Hindlimb muscle (tissue), 1 donor: ENCODE data around the gene GRIP1. TPM values are rescaled to one million over a fixed set of nuclear protein-coding genes. Genes with fewer than 3 reads are reported as not detected.
A peak's percentile ranks its signal among the peaks of the same experiment; 100 is the strongest.

Experiments
- DNase-seq: peaks from one replicate; pipeline ENCODE4 v3.0.0-alpha.2; 2013
- polyA plus RNA-seq: library from polyadenylated mRNA; unstranded; fragments of 120-200 nt; gene quantifications from one replicate; pipeline ENCODE4 v1.2.1, GENCODE V29; 2013; ENCODE audit not compliant: insufficient read length

GRIP1 gene
- polyA plus RNA-seq, 1 donor, result 0.89 TPM

GRCh38 chr12:66447643-66448042 is 231.2 kb downstream of the GRIP1 start:
- DNase-seq, result no peak

- DNase-seq, result no peak
Observed at GRCh38 chr12:66446276-66446675, 232.6 kb downstream of the GRIP1 start.

GRCh38 chr12:66441905-66442559 is 236.8 kb downstream of the GRIP1 start:
- DNase-seq, result no peak

GRCh38 chr12:66438601-66439000 is 240.3 kb downstream of the GRIP1 start:
- no peak for DNase-seq

GRCh38 chr12:66430106-66430505 is 248.8 kb downstream of the GRIP1 start:
- DNase-seq, result no peak

GRCh38 chr12:66428870-66429269 is 250.0 kb downstream of the GRIP1 start:
- no peak for DNase-seq

GRCh38 chr12:66428261-66428660 is 250.6 kb downstream of the GRIP1 start:
- DNase-seq, result no peak

- DNase-seq, result no peak
Observed at GRCh38 chr12:66426696-66427095, 252.2 kb downstream of the GRIP1 start.

- no peak for DNase-seq
Observed at GRCh38 chr12:66423266-66423665, 255.6 kb downstream of the GRIP1 start.

- DNase-seq, result no peak
Observed at GRCh38 chr12:66418908-66419307, 260.0 kb downstream of the GRIP1 start.

- no peak for DNase-seq
Observed at GRCh38 chr12:66417217-66417616, 261.7 kb downstream of the GRIP1 start.

GRCh38 chr12:66409195-66409871 is 269.5 kb downstream of the GRIP1 start:
- DNase-seq, result peak; percentile 58

GRCh38 chr12:66405395-66405794 is 273.5 kb downstream of the GRIP1 start:
- DNase-seq, result no peak

GRCh38 chr12:66403746-66404145 is 275.1 kb downstream of the GRIP1 start:
- no peak for DNase-seq

GRCh38 chr12:66399911-66400306 is 279.0 kb downstream of the GRIP1 start:
- DNase-seq, result no peak

GRCh38 chr12:66398931-66399910 is 279.7 kb downstream of the GRIP1 start:
- DNase-seq, result no peak

GRCh38 chr12:66397574-66398290 is 281.1 kb downstream of the GRIP1 start:
- no peak for DNase-seq

- DNase-seq, result no peak
Observed at GRCh38 chr12:66393890-66394289, 285.0 kb downstream of the GRIP1 start.

- no peak for DNase-seq
Observed at GRCh38 chr12:66392266-66392915, 286.5 kb downstream of the GRIP1 start.

- DNase-seq, result no peak
Observed at GRCh38 chr12:66388517-66388916, 290.4 kb downstream of the GRIP1 start.

GRCh38 chr12:66387117-66387516 is 291.8 kb downstream of the GRIP1 start:
- DNase-seq, result no peak
